Fibroblast of skin of scalp (primary cell): Measurements from ENCODE around the gene CPSF7.
A peak's percentile ranks its signal among the peaks of the same experiment; 100 is the strongest.
"Not testable (repeated sequence)": the region's sequence is repeated elsewhere in the genome, so short reads cannot be mapped to it uniquely, and the experiment has no call there.

Experiments used
- DNase-seq: peaks from one replicate; pipeline ENCODE4 v3.0.0-alpha.2; 2013

The CPSF7 gene

GRCh38 chr11:61439615-61440014 is 9.8 kb upstream of the CPSF7 start:
- no peak for DNase-seq

- DNase-seq, result no peak
Measured at GRCh38 chr11:61437496-61437895, 7.7 kb upstream of the CPSF7 start.

GRCh38 chr11:61430839-61431238 is 1.1 kb upstream of the CPSF7 start:
- not testable (repeated sequence) for DNase-seq

GRCh38 chr11:61429346-61429690 is 457 bp downstream of the CPSF7 start:
- DNase-seq, result peak; percentile 73

GRCh38 chr11:61425367-61426131 is 4.2 kb downstream of the CPSF7 start:
- DNase-seq, result no peak

GRCh38 chr11:61422226-61422625 is 7.5 kb downstream of the CPSF7 start:
- DNase-seq, result no peak

GRCh38 chr11:61418136-61418535 is 11.6 kb downstream of the CPSF7 start:
- DNase-seq, result no peak

- DNase-seq, result no peak
Measured at GRCh38 chr11:61417670-61418069, 12.1 kb downstream of the CPSF7 start.

- no peak for DNase-seq
Measured at GRCh38 chr11:61416941-61417340, 12.8 kb downstream of the CPSF7 start.

GRCh38 chr11:61415381-61415780 is 14.4 kb downstream of the CPSF7 start:
- DNase-seq, result no peak

- no peak for DNase-seq
Measured at GRCh38 chr11:61414547-61414946, 15.2 kb downstream of the CPSF7 start.

GRCh38 chr11:61413496-61413895 is 16.3 kb downstream of the CPSF7 start:
- DNase-seq, result no peak

- DNase-seq, result no peak
Measured at GRCh38 chr11:61411589-61411988, 18.2 kb downstream of the CPSF7 start.

- no peak for DNase-seq
Measured at GRCh38 chr11:61406991-61407728, 22.6 kb downstream of the CPSF7 start.

GRCh38 chr11:61406067-61406466 is 23.7 kb downstream of the CPSF7 start:
- no peak for DNase-seq

- DNase-seq, result no peak
Measured at GRCh38 chr11:61404641-61405040, 25.1 kb downstream of the CPSF7 start.

- no peak for DNase-seq
Measured at GRCh38 chr11:61404103-61404502, 25.7 kb downstream of the CPSF7 start.

- no peak for DNase-seq
Measured at GRCh38 chr11:61403658-61404057, 26.1 kb downstream of the CPSF7 start.

- no peak for DNase-seq
Measured at GRCh38 chr11:61401573-61401972, 28.2 kb downstream of the CPSF7 start.

- no peak for DNase-seq
Measured at GRCh38 chr11:61401173-61401572, 28.6 kb downstream of the CPSF7 start.

GRCh38 chr11:61392981-61393595 is 36.7 kb downstream of the CPSF7 start:
- peak; percentile 32 for DNase-seq

GRCh38 chr11:61390161-61390560 is 39.6 kb downstream of the CPSF7 start:
- DNase-seq, result no peak
